ENCODE measurements around the gene TEX44.
"Not testable (repeated sequence)": the region's sequence is repeated elsewhere in the genome, so short reads cannot be mapped to it uniquely, and the experiment has no call there.

TEX44 gene

DNA sequence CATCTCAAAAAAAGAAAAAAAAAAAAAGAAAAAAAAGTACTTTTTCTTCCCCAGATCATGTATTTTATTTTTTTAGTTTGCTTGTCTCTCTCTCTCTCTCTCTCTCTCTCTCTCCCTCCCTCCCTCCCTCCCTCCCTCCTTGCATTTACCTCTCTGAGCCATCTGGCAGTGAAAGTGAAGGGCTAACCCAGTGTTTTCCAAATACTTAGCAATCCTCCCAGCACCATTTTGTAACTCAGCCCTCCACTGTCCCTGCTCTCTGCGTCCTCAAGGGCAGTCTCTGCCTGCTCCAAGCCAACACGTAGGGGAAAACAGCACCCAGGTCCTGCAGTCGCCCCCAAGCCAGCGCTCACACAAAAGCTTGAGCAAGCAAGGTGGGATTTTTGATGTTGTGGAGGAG is 19.6 kb upstream of the TEX44 start:
- DNase-seq, result no peak

DNA sequence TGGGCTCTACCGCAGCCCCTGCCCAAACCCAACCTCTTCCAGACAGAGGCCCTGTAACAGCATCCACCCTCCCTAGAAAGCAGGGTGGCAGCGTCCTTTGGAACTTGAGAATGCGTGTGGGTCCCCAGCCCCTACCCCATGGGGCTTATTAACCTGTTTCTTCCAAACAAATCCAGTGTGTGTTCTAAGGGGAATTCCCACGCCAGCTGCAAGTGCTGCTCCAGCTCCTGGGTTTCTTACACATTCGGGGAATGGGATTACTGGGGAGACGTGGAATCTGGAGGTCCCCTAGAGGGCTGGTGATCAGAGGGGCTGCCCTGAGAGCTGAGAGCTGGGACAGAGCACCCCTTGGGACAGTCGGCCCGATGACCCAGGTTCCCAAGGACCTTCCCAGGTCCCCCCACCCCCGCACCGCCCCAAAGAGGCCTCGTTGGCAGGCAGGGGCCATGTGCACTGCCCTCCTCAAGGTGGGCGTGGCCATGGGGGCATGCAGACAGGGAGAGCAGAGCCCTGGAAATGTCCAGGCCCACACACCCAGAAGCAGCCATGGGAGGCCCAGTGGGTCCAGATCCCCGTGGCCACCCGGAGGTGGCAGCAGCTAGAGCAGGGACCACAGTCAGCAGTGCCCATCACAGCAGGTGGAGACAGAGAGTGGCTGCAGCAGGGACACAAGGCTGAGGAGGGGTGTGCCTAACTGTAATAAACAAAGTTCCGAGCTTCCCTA is 18.8 kb upstream of the TEX44 start:
- DNase-seq, result no peak

DNA sequence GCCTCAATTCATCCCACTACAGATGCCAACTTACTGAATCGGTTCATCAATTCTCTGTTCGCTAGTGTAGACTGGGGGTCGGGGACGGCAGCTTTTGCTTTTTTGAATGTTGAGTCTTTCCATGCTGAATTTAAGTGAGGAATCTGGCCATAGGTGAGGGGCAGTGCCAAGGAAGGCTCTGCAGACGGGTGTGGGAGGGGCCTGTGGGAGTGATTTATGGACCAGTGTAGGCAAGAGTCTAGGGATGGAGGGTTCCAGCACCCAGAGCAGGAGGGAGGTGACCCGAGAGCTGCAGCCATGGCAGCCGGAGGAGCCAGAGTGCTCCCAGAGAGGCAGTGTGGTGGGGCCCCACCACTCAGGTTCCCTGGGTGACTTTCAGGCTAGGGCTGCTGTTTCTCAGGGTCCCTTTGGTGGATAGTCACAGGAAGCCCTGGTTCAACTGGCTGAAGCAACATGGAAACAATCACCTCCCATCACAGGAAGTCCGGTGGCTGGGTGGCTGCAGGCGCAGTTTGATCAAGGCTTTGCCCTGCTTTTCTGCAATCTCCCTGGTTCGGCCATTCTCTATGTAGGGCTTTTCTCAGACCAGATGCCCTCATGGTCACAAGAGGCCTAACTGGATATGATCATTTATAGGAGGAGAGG is 16.9 kb upstream of the TEX44 start:
- no peak for DNase-seq

DNA sequence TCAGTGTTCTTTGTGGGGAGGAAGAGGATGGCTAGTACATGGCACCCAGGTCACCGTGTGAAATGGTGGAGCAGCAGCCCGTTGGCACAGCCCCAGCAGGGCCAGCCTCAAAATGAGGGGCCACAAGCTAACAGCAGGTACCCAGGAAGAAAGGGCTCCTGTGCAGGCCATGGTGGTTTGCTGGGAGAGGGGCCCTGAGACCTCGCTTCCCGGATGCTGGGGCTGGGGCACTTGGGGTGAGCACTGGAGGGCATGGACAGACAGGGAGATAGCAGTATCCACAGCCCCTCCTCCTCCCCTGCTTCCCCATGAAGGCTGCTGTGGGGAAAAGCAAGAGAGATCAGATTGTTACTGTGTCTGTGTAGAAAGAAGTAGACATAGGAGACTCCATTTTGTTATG is 16.2 kb upstream of the TEX44 start:
- no peak for DNase-seq

DNA sequence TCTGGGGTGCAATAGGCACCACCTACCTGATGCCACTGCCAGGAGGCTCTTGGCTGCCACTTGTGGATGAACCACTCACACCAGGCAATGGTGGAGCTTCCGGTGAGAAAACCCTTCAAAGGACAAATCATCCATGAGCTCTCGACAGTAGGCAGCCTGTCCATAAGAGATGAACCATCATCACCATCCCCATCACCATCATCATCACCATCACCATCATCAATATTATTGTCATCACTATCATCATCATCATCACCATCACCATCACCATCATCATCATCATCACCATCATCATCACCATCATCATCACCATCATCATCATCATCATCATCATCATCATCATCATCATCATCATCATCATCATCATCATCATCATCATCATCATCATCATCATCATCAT is 14.0 kb upstream of the TEX44 start:
- not testable (repeated sequence) for DNase-seq

DNA sequence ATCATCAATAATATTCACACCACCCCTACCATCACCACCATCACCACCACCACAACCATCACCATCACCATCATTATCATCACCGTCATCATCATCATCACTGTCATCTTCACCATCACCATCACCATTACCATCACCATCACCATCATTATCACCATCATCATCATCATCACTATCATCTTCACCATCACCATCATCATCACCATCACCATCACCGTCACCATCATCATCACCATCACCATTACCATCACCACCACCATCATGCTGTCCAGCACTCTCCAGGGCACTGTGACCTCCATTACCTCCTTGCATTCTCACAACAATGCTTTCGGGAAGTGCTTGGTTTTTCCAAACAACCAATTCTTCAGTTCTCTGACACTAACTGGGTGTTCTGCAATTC is 13.1 kb upstream of the TEX44 start:
- no peak for DNase-seq

DNA sequence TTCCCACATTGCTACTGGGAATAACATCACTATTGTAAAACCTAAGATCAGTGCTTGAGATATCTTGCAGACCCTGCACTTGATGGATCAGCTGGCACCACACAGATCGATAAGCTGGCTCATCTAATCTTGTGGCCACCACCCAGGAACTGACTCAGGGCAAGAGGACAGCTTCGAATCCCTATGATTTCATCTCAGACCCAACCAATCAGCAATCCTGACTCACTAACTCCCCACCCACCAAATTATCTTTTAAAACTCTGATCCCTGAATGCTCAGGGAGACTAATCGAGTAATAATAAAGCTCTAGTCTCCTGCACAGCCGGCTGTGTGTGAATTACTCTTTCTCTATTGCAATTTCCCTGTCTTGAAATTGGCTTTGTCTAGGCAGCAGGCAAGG is 11.3 kb upstream of the TEX44 start:
- no peak for DNase-seq

DNA sequence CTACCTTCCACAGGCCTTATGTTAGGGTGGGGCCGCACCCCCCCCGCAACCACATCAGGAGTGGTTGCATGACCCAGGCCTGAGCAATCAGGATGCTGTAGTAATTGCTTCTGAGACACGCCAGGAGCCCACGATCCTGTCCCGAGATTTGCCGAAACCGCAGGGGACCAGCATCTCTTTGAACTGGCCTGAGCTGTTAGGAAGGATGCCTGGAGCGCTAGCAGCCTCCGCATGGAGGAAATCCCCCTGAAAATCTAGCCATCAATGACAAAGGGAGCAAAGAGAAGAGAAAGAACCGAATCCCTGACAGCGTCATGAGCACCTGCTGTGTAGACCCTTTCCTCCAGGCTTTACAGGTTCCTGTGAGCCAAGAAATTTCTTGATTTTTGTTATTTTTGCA is 8.7 kb upstream of the TEX44 start:
- no peak for DNase-seq

DNA sequence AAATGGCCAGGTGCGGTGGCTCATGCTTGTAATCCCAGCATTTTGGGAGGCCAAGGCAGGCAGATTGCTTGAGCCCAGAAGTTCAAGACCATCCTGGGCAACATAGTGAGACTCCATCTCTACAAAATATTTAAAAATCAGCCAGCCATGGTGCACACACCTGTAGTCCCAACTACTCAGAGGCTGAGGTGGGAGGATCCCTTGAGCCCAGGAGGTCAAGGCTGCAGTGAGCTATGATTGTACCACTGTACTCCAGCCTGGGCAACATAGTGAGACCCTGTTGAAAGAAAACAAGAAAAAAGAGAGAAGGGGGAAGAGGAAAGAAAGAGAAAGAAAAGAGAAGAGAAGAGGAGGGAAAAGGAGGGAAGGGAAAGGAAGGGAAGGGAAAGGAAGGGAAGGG is 4.9 kb upstream of the TEX44 start:
- DNase-seq, result not testable (repeated sequence)

DNA sequence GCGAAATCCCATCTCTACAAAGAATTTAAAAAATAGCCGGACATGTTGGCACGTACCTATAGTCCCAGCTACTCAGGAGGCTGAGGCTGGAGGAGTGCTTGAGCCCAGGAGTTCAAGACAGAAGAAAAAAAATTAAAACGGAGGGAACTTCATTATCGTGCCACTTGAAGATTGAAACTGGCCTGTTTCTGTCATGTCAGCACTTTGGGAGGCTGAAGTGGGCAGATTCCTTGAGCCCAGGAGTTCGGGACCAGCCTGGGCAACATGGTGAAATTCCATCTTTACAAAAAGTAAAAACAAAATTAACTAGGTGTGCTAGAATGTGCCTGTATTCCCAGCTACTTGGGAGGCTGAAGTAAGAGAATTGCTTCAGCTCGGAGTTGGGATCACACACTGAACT is 3.0 kb upstream of the TEX44 start:
- no peak for DNase-seq

DNA sequence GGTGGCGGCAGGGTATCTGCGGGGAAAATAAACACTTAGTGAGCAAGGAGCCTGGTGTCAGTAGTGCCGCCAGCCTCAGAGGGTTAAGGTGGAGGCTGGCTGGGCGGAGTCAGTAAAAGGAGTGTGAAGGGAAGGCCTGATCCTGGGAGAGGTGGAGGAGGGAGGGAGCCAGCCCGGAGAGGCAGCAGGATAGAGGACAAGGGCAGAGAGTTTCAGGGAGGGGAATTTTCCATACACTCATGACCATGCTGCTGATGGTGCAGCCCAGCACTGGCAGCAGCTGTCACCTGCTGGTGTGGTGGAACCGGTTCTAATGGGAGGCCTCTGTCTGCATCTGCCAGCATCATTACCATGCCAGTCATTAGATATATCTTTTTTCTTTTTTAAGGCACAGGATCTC is 2.0 kb upstream of the TEX44 start:
- no peak for DNase-seq

DNA sequence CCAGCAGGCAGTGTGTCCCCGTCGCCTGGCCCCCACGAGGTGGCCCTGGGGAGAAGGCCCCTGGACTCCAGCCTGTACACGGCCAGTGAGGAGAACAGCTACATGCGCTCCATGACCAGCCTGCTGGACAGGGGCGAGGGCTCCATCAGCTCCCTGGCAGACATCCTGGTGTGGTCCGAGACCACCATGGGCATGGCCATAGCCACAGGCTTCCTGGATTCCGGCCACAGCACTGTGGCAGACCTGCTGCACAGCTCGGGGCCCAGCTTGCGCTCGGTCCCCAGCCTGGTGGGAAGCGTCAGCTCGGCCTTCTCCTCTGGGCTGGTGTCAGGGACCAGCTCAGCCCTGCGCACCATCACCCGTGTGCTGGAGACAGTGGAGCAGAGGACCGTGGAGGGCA is 1.0 kb downstream of the TEX44 start:
- DNase-seq, result no peak

DNA sequence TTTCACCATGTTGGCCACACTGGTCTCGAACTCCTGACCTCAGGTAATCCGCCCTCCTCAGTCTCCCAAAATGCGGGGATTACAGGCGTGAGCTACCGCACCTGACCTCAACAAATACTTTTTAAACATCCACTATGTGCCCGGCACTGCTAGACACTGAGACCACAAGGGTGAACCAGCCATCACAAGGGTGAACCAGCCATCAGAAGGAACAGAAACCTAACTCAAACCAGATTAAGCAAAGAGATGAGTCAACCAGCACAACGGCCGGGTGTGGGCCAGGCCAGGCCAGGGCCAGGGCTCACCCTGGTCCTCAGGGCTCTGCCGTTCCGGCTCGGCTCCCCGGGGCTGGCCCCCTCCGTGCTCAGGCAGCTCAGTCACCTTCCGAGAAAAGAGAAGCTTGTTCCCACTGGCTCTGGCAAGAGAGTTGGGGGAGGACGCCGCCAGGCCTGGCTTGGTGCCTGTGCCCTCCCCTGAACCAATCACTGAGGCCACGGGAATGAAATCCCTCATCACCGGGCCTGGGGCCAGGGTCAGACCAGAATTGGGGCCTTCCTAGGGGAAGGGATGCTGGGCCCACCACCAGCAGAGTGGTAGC is 4.4 kb downstream of the TEX44 start:
- DNase-seq, result no peak

DNA sequence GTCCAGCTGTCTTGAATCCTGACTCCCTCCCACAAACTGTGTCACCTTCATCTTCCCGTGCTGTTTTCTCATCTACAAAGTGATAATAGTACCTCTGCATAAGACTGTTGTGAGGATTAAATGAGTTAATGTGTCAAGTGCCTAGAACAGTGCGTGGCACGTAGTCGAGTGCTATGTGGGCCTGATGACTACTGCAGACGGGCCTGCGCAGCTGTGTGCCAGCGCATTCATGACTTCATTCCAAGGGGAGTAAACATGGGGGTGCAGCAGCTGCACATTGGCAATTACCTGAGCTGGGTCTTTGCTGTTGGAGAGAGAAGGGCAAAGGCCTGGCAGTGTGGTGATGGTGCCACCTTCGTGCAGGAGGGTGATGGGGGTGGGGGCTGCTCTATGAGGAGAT is 5.0 kb downstream of the TEX44 start:
- DNase-seq, result no peak

DNA sequence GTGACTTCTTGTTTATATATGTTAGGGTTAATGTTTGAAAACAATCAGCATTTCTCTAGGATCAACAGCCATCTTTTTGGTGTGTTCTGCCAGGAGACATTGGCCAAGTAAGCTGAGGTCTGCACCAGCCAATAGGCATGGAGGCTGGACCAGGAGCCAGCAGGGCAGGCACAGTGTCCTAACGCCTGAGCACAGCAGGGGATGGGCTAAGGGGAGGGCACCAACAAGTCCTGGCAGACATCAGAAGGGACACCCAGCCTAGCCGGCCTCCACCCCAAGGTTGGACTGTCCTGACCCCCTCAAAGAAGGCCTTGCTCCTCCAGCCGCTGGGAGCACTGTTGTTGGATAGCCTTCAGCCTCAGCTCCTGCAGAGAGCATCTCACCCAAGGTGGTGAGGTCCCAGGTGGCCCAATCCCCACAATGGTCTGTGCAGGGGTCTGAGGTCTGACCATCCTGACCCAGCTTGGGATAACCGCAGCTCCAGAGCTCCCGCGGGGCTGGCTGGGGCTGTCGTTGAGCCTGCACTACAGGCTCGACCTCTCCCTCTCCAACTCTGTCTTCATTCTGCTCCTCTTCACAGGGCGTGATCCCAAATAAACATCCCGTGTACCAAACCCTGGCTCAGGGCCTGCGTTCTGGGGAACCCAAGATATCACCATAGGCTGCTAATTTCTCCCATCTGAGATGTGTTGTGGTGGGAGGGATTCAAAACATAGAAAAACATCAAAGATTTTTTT is 8.1 kb downstream of the TEX44 start:
- no peak for DNase-seq

DNA sequence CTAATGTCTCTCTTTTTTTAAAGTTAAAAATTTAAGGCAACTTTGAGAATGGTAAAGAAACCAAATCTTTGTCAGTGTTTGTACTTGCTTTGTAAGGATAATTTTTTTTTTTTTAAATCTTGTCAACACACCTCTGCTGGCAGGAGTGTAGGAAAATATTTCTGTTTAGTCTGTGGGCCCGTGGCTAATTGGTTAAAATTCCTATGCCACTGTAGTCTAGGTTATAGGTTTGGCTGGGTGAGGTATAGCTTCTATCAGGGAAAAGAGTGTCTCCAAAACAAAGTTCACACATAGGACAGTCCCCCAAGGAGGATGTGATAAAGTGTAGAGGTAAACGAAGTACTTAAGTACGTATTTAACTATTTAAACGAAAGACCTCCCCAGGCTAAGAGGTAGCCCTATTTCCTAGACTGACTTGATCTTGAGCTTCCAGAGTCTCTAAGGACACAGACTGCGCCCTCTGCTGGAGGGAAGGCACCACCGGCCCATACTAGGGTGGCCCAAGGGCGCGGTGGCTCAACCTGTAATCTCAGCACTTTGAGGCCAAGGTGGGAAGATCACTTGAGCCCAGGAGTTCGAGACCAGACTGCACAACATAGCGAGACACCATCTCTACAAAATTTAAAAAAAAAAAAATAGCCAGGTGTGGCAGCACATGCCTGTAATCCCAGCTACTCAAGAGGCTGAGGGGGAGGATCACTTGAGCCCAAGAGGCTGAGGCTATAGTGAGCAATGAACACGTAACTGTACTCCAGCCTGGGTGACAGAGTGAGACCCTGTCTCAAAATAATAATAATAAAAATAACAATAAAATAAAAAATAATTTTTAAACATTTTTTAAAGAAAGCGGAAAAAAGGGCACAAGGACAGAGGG is 8.9 kb downstream of the TEX44 start:
- DNase-seq, result peak; percentile 76

DNA sequence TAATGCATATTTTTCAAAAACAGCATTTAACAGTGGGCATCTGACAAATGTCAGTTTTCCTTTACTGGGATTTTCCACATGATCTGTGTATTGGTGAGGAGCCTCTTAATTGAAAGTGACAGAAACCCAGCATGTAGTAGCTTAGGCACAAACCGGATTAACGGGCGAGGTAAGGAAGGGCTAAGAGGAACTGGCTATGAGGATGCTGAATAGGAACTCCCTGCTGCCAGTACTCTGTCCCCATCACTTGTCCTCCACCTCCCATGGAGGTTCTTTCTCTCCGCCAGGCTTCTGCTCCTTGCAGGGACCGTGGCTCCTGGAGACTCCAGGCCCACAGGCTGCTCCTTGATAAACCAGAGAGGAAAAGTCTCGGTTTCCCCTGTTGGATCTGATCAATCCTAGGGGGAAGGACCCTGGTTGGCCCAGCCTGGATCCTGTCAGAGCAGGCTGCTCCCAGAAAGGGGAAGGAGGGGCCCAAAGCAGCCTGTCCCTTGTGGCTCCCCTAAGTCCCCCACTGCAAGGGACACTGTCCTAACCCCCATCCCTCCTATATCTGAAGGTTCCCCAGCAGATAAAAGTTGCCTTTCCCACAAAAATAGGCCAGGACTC is 10.3 kb downstream of the TEX44 start:
- no peak for DNase-seq

DNA sequence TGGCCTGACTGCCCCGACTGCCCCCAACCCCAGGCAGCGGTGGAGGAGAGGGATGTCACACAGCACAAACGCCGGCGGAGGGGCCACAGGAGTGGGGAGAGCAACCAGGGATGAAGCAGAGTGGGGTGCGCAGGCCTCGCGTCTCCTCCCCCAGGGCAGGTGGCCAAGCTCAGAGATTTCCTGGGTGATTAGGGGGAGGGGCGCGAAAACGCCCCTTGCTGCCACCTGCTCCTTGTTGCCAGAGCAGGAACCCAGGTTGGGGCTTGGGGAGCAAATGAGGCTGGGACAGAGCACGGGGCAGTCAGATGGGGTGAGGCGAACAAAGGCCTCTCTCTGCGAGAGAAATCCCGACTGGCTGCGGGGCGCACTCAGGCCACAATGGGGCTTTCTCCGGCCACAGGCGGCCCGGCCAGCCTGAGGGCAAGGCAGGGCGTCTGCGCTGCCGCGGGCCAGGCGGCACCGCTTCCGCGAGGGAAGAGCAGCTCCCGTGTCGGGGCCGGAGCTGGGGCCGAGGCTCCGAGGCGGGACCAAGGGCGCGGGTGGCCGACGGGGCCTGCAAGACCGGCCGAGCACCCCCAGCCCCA is 11.5 kb downstream of the TEX44 start:
- peak; percentile 61 for DNase-seq

DNA sequence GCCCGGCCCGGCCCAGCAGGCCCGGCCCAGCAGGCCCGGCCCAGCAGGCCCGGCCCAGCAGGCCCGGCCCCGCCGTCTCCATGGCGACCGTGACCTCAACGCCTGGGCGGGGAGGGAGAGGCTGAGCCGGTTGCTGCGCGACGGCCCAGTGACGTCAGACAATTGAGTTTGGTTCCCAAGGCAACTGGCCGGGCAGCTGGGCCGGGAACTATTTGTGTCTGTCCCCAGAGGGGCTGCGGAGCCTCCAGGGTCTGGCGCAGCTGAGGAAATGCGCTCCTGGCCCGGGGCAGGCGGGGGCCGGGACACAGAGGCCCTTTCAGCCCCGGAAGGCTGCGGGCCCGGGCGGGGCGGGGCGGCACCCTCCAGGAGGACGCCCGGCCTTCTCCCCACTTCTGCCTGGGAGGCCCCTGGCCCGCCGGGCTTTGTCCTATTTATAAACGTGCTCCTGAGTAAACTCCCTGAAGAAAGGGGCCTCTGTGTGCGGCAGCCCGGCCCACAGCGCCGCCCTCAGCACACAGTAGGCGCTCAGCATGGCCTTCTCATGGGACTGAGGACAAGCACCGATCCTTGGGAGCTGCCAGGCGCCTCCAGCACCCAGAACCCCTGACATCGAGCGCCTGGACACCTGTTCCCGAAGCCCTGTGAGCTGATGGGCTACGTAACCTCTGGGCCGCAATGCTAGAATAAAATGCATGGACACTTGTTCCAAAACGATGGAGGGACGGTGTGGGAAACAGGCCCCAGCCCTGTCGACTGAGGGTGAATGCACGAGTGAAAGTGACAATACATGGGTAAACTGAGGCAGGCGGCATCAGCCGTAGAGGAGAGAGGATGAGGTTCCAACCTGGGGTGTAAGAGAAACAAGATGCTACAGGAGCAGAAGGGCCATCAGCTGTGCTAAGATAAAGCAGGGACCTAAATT is 12.3 kb downstream of the TEX44 start:
- peak; percentile 97 for DNase-seq

DNA sequence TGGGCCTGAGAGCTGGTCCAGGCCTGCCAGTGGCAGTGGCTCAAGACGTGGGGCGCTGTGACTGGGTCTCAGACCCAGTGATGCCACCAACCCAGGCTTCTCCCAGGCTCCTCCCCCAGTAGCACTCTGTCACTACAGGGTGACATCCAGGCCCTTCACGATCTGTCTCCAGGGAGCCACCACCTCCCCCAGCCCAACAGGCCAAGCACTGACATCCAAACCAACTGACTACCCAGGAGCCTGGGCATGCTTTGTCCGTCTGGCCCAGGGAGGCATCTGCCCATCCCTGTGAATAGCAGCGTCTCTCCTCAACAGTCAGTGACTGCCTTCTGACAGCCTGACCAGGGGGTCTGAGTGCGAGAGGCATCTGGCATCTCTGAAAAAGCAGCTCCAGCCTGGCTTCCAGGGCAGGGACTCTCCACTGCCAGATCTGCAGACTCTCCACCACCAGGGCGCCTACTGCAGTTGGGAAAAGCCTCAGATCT is 13.0 kb downstream of the TEX44 start:
- peak; percentile 48 for DNase-seq

DNA sequence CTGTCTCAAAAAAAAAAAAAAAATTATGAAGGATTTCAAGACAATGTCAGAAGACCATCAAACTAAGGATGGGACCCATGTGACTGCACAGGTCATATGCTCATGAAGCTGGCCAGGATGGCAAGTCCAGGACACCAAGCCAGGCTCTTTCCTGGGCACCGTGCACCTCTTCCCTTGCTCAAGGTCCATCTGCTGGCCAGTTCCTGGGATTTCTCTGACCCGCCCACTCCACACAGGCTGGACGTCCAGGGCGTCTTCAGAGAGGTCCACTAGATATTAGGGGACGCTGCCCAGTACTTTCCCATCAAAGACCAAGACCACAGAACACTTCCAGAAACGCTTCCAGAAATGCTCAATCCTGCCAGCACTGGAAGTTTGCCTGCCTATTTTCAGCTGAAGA is 14.3 kb downstream of the TEX44 start:
- no peak for DNase-seq

Measured in NCI-H345 (cell line).